Choroid plexus epithelial cell (primary cell): ENCODE results near the gene MED27.

Experiments
- DNase-seq: peaks from one replicate; pipeline ENCODE4 v3.0.0-alpha.2; 2010; ENCODE audit warnings: low read depth
- H3K4me3 ChIP-seq: 2 replicates; pipeline ENCODE4 v1.5.1; 2011; ENCODE audit warnings: low read depth, mild to moderate bottlenecking, control low read depth, low read length, moderate library complexity
- CTCF ChIP-seq: conservative IDR thresholded peaks from 2 replicates; pipeline ENCODE4 v1.5.1; 2011; ENCODE audit warnings: low read depth, mild to moderate bottlenecking, control low read depth, inconsistent platforms, low read length, moderate library complexity

Gene MED27

DNA sequence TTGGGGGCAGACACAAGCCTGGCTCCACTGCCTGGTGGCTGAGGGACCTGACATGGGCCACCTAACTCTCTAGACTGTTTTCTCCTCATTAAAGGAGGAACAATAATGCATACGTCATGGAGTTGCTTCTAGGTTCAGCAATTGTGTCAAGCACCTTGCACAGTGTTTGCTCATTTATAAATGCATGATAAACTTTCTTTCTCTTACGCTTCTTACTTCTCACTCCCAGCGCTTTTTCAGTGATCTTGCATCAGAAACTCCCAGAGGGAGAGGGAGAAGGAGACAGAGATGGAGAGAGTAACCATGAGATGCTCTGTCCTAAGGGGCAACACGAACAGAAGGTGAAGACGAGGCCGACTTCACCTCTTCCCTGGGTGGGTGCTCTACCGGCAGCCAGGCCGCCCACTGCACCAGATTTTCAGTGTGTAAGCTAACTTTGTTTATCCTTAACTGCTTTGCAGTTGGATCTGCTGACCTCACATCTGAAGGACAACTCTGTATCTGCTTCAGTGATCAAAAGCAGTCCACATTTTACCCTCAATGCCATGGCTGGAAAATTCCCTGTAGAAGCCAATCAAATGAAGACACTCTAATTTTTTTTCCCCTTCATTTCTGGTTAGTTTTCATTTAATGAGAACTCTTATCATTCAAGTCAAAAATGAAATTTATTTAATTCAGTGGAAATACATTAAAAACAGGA, 35.3 kb downstream of the MED27 start:
- no peak overlapping the region for H3K4me3 ChIP-seq
- no peak for DNase-seq
- no peak for TF ChIP-seq CTCF

GRCh38 chr9:132043708-132044107, 36.0 kb downstream of the MED27 start:
- DNase-seq: no peak
- TF ChIP-seq CTCF: no peak
- H3K4me3 ChIP-seq: no peak overlapping the region

DNA sequence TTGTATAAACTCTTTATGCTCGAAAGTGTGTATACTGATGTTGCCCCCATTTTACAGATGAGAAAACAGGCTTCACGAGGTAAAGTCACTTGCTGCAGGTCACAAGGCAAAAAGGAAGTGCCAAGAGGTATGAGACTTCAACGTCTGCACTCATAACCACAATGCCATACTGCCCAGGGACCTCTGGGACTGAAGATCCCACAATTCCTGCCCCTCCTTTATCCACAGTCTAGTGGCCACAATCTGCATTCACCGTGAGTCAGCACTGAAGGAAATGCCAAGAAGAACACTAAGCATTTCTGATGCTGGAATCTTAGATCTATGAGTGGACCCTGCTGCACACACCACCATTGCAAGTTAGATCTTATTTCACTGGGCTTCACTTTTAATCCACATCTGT, 37.3 kb downstream of the MED27 start:
- peak; percentile 22 for TF ChIP-seq CTCF
- peak; percentile 91 for DNase-seq

GRCh38 chr9:132041798-132042197, 37.9 kb downstream of the MED27 start:
- no peak for TF ChIP-seq CTCF
- H3K4me3 ChIP-seq: no peak overlapping the region
- DNase-seq: no peak

More for the DNA sequence above, 37.3 kb downstream of the MED27 start:
- no peak overlapping the region for H3K4me3 ChIP-seq

DNA sequence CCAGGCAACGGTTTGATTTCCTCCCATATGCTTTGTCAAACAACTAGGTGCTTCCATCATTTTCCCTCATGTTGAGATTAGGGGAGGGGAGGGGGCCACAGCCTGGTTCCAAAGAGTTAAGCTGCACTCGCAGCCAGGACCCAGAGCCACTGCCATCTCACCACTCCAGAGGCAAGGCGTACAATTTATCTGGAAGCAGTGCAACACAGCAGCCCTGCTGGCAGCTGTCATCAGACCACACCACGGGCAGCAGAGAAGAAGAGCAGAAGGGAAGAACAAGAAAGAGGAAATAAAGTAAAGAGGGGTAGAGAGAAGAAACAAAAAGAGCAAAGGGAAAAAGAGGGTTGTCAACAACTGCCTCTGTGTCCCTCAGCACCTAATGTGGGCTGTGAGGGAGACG, 38.9 kb downstream of the MED27 start:
- TF ChIP-seq CTCF: no peak
- no peak overlapping the region for H3K4me3 ChIP-seq
- DNase-seq: no peak

DNA sequence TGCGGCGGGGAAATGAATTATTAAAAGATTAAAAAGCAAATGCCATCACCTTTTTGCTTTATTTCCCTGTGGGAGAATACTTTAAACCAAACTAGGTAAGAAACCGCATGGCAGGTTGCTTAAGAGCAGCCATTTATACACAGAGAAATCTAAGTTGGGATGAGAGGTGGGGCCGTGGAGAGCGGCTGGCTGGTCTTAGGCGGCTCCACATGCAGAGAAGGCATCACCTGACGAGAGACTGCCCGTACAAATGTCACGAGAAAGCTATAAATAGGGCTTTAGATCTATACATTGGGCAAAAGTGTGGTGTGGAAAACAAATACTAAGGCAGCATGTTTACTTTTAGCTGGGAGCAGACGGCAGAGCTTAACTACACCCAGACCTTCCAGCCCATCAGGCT, 39.4 kb downstream of the MED27 start:
- no peak for TF ChIP-seq CTCF
- DNase-seq: no peak
- no peak overlapping the region for H3K4me3 ChIP-seq

DNA sequence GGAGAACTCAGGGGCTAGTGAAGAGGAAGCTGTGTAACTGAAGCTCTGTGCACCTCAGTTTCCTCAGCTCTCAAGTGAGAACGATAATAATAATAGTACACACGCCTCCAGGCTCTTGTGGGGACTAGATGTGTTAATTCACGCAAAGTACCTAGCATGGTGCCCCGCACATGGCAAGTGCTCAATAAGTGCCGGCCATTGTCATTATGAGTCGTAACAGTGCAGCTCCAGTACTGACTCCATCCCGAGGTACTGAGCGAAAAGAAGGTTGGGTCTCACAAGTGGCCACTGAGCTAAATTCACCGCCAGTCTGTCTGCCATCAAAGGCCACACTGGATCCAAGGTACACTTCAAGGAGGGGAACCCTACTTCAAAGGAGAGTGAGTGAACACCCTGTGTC, 40.4 kb downstream of the MED27 start:
- H3K4me3 ChIP-seq: no peak overlapping the region
- no peak for DNase-seq
- no peak for TF ChIP-seq CTCF
